ENCODE results near the gene LLGL1. TPM values are rescaled to one million over a fixed set of nuclear protein-coding genes. Genes with fewer than 3 reads are reported as not detected.

LLGL1 gene
- total RNA-seq, 4 donors from 2014 or later, result 11.1 to 18.0 (median 14.9) TPM

DNA sequence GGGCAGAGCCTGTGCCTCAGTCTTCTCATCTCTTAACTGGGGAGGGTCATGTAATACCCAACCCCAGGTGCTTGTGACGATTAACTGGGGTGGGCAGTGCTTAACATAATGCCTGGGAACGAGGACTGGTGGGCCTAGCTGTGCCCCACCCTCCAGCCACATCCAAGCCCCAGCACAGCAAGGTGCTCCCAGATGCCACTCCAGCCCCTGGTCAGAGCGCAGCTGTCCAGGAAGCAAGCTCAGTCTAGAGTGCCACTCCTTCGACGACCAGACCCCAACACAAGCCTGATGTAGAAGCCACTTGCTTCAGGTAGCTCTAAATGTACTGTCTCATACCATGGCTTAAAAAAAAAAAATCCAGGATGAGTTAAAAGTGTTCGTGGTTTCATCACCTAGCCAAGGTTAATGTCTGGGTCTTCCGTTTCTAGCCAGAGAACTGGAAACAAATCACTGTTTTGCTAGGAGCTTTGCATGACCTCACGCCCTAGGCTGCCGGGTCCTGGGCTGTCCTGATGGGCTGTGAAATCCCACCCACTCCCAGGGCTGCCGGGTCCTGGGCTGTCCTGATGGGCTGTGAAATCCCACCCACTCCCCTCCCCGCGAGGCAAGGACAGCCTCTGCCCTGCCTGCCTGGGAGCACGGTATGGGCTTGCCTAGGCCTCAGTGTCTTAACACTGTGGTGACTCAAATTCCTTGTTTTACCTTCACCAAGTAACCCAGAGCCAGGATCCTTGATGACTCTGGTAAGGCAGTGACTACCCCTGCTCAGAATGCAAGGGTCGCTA lies 42.7 kb downstream of the LLGL1 start:
- intact Hi-C loops (cut with DNase I; ENCODE audit: low total_unique reads) (no loop called here), in situ Hi-C loops (cut with MboI; ENCODE audit: low pct_ligation_motif_present in 1 of 4, low pct_unique_long_range_greater_than_20kb in 1 of 4, low sequenced_read_pairs in 3 of 4) (no loop called here)
- Histone ChIP-seq H3K27ac (no peak overlapping the region), H3K36me3 (peaks cover 0 to 18% (median 9%) of the 10 kb centered on the region in 4 donors), H3K9me3 (no peaks in the 10 kb centered on the region), H3K4me1 (no peaks in the 10 kb centered on the region), H3K4me3 (no peak overlapping the region), H3K27me3 (no peaks in the 10 kb centered on the region)
- TF ChIP-seq POLR2AphosphoS5 (IDR thresholded peaks at IDR 0.05), result no peak
- TF ChIP-seq EP300 (IDR thresholded peaks at IDR 0.05; ENCODE audit: low read depth), result no peak
- no peak for TF ChIP-seq POLR2A (IDR thresholded peaks at IDR 0.05)
- TF ChIP-seq, protein P1, sequence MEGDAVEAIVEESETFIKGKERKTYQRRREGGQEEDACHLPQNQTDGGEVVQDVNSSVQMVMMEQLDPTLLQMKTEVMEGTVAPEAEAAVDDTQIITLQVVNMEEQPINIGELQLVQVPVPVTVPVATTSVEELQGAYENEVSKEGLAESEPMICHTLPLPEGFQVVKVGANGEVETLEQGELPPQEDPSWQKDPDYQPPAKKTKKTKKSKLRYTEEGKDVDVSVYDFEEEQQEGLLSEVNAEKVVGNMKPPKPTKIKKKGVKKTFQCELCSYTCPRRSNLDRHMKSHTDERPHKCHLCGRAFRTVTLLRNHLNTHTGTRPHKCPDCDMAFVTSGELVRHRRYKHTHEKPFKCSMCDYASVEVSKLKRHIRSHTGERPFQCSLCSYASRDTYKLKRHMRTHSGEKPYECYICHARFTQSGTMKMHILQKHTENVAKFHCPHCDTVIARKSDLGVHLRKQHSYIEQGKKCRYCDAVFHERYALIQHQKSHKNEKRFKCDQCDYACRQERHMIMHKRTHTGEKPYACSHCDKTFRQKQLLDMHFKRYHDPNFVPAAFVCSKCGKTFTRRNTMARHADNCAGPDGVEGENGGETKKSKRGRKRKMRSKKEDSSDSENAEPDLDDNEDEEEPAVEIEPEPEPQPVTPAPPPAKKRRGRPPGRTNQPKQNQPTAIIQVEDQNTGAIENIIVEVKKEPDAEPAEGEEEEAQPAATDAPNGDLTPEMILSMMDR (IDR thresholded peaks at IDR 0.05), result no peak
- DNase-seq, result no peak
- 54 to 56% methylated on average over 4 to 14 of the region's 14 CpGs for WGBS, 2 donors (ENCODE audit: low coverage in 1 of 2)

DNA sequence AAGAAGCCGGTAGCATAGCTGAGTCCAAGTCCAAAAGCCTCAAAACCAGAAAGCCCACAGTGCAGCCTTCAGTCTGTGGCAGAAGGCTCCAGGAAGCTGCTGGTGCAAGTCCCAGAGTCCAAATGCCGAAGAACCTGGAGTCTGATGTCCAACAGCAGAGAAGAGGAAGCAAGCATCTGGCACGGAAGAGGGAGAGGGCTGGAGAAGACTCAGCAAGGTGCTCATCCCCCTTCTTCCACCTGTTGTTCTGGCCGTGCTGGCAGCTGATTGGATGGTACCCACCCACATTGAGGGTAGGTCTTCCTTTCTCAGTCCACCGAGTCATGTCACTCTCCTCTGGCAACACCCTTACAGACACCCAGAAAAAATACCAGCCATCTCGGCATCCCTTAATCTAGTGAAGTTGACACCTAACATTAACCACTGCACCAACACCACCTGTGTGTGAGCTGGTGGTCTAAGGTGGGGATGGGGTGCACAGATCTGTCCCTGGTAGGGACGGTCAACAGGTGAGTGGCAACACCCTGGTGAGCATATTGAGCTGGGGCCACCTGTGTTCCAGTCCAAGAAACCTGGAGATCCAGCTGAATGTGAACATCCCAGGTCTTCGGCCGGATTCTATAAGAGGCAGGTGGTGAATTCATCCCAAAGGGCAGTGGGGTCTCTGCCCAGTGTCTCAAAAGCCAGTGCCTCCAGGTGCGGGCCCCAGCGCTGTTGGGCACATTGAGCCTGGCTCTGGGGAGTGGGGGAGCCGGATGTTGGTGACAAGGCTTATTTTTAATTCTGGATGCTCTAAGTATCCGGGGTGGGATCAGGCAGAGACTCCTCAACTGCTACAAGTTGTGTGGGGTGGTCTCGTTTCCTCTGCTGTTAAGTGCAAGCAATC lies 44.9 kb downstream of the LLGL1 start:
- H3K27me3 ChIP-seq, result no peaks in the 10 kb centered on the region
- H3K4me3 ChIP-seq, result no peak overlapping the region
- intact Hi-C loops (cut with DNase I; ENCODE audit: low total_unique reads), result no loop called here
- WGBS, 2 donors (ENCODE audit: low coverage in 1 of 2), result 89% methylated on average over 14 of the region's 14 CpGs; no CpG with 5 or more reads in 1 of the 2 donors
- peaks cover 0 to 10% (median 5%) of the 10 kb centered on the region in 4 donors for H3K36me3 ChIP-seq
- TF ChIP-seq POLR2AphosphoS5 (IDR thresholded peaks at IDR 0.05), result no peak
- TF ChIP-seq EP300 (IDR thresholded peaks at IDR 0.05; ENCODE audit: low read depth), result no peak
- TF ChIP-seq POLR2A (IDR thresholded peaks at IDR 0.05), result no peak
- TF ChIP-seq, protein P1 (IDR thresholded peaks at IDR 0.05), result no peak
- H3K9me3 ChIP-seq, result no peaks in the 10 kb centered on the region
- in situ Hi-C loops (cut with MboI; ENCODE audit: low pct_ligation_motif_present in 1 of 4, low pct_unique_long_range_greater_than_20kb in 1 of 4, low sequenced_read_pairs in 3 of 4), result loop anchor here in 1 of 4 donors (10.0 kb wide), 1 partner anchor 55 kb away; no protein-coding TSS in a partner anchor
- H3K27ac ChIP-seq, result no peak overlapping the region
- H3K4me1 ChIP-seq, result no peaks in the 10 kb centered on the region
- DNase-seq, result no peak

DNA sequence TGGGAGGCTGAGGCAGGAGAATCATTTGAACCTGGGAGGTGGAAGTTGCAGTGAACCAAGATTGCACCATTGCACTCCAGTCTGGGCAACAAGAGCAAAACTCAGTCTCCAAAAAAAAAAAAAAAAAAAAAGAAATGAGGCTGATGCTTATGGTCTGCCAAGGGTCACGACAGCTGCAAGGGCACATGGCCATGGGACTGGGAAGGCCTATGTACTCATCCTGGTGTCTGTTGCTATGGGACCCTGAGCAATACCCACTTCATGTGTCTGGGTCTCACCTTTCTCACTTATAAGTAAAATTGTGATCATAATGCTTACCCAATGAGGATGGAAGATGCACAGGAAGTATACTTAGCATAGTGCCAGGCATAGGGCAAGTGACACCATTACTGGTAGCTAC lies 51.6 kb downstream of the LLGL1 start:
- H3K9me3 ChIP-seq, result no peaks in the 10 kb centered on the region
- 96 to 100% methylated on average over 1 of the region's 1 CpG for WGBS, 2 donors (ENCODE audit: low coverage in 1 of 2)
- no peak for DNase-seq
- H3K36me3 ChIP-seq, result peaks cover 0 to 38% (median 15%) of the 10 kb centered on the region in 4 donors
- no peaks in the 10 kb centered on the region for H3K4me1 ChIP-seq
- no peak overlapping the region for H3K4me3 ChIP-seq
- H3K27me3 ChIP-seq, result no peaks in the 10 kb centered on the region
- no peak overlapping the region for H3K27ac ChIP-seq
- in situ Hi-C loops (cut with MboI; ENCODE audit: low pct_ligation_motif_present in 1 of 4, low pct_unique_long_range_greater_than_20kb in 1 of 4, low sequenced_read_pairs in 3 of 4) (loop anchor here in 1 of 4 donors (10.0 kb wide), 1 partner anchor 62 kb away; no protein-coding TSS in a partner anchor), intact Hi-C loops (cut with DNase I; ENCODE audit: low total_unique reads) (no loop called here)
- no peak for TF ChIP-seq POLR2AphosphoS5 (IDR thresholded peaks at IDR 0.05)

DNA sequence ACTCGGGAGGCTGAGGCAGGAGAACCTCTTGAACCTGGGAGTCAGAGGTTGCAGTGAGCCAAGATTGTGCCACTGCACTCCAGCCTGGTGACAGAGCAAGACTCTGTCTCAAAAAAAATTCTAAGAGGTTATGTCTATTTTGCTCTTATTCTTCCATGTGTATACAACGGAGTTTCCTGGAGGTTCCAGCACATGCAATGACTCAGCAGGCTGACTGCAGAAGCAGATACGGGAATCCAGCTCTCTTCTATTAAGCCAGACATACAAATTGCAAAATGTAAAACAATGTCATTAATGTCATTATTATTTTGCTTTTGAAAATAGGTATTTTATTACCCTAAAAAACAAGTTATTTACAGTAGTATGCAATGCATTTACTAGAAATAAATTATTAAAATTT lies 53.4 kb downstream of the LLGL1 start:
- intact Hi-C loops (cut with DNase I; ENCODE audit: low total_unique reads), result no loop called here
- WGBS, 2 donors (ENCODE audit: low coverage in 1 of 2), result 88 to 100% methylated on average over 1 to 3 of the region's 3 CpGs

More for the DNA sequence above, 53.4 kb downstream of the LLGL1 start:
- Histone ChIP-seq H3K36me3 (peaks cover 0 to 38% (median 19%) of the 10 kb centered on the region in 4 donors), H3K9me3 (no peaks in the 10 kb centered on the region), H3K4me3 (no peak overlapping the region), H3K4me1 (no peaks in the 10 kb centered on the region), H3K27me3 (no peaks in the 10 kb centered on the region), H3K27ac (no peak overlapping the region)
- TF ChIP-seq POLR2A (IDR thresholded peaks at IDR 0.05), result no peak
- no peak for TF ChIP-seq EP300 (IDR thresholded peaks at IDR 0.05; ENCODE audit: low read depth)
- TF ChIP-seq POLR2AphosphoS5 (IDR thresholded peaks at IDR 0.05), result no peak
- TF ChIP-seq, protein P1 (IDR thresholded peaks at IDR 0.05), result no peak
- no peak for DNase-seq
- in situ Hi-C loops (cut with MboI; ENCODE audit: low pct_ligation_motif_present in 1 of 4, low pct_unique_long_range_greater_than_20kb in 1 of 4, low sequenced_read_pairs in 3 of 4), result loop anchor here in 1 of 4 donors (10.0 kb wide), 1 partner anchor 64 kb away; no protein-coding TSS in a partner anchor

All from transverse colon (tissue), 4 donors.